ENCODE measurements around the gene CLDN15. TPM values are rescaled to one million over a fixed set of nuclear protein-coding genes. Genes with fewer than 3 reads are reported as not detected.
"Not testable (repeated sequence)": the region's sequence is repeated elsewhere in the genome, so short reads cannot be mapped to it uniquely, and the experiment has no call there.

The CLDN15 gene
- total RNA-seq, 1 donor from 2014 or later = 11.3 TPM

DNA sequence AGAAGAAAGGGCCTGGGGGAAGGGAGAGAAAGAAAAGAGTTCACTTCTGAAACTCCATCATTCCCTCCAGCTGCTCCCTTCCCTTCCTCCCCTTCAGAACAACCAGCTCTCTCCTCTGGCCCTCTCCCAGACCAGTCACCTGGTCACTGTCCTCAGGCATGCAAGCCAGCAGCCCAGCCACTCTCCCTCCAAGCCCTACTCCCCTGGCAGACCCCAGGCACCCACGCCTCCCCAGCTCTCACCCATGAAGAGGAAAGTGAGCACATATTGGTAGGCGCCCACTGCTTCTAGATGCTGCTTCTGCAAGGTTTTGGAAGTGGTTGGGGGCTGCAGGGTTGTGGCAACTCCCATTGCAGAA, 37.1 kb downstream of the CLDN15 start:
- no peak for DNase-seq (ENCODE audit: low spot score)

DNA sequence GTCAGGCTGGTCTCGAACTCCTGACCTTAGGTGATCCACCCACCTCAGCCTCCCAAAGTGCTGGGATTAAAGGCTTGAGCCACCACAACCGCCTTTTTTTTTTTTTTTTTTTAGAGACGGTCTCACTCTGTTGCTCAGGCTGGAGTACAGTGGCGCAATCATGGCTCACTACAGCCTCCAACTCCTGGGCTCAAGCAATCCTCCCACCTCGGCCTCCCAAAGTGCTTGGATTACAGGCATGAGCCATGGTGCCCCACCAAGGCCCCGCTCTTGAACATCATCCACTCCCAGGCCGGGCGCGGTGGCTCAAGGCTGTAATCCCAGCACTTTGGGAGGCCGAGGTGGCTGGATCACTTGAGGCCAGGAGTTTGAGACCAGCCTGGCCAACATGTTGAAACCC, 38.1 kb downstream of the CLDN15 start:
- DNase-seq (ENCODE audit: low spot score) = not testable (repeated sequence)

DNA sequence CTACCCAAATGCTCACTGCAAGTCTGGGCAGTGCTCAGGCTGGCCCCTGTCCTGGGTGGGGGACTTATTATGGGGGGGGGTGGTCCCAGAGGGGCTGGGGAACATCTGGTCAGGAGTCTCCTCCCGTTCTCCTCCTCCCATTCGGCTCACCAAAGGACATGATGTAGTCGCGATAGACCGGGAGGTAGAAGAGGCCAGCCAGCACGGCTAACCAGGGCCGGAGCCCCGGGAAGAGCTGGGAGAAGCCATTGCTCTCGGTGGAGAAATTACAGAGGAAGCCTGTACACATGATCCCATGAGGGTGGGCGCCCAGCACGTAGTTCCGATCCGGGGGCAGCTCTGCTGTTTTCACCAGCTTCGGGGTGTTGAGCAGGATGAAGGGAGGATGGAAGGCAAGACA, 39.1 kb downstream of the CLDN15 start:
- DNase-seq (ENCODE audit: low spot score) = no peak

DNA sequence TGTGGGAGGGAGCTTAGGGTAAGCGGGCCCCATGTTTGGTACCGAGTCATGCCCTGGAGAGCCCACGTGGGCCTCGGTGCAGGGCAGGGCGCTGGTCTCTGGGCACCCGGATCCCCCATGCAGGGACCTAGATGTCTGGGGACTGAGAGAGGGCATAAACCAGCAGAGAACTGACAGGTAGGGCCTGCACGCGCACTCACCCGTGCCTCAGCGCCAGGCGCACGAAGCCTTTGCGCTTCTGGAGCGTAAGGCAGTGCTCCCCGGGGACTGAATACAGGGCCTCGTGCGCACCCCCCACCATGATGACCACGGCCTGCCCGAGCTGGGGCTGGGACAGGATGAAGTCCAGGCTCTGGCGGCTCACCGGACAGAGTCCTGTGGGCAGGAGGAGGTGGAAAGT, 39.6 kb downstream of the CLDN15 start:
- no peak for DNase-seq (ENCODE audit: low spot score)

DNA sequence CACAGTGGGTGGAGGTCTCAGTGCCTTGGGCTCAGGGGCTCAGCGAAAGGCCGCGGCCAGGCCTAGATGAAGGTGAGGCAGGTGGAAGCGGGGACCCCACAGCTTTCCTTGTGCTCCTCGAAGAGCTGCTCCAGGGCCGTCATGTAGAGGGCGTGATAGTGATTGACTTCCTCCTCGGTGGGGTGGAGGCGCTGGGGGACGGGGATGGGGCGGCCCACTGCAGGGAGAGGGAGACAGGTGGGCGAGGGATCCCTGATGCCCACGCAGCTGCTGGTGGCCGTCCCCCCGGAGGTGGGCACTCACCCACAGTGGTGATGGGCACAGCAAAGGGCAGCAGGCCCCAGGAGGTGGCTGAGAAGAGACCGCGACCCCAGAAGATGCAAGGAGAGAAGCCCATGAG, 41.7 kb downstream of the CLDN15 start:
- no peak for DNase-seq (ENCODE audit: low spot score)

DNA sequence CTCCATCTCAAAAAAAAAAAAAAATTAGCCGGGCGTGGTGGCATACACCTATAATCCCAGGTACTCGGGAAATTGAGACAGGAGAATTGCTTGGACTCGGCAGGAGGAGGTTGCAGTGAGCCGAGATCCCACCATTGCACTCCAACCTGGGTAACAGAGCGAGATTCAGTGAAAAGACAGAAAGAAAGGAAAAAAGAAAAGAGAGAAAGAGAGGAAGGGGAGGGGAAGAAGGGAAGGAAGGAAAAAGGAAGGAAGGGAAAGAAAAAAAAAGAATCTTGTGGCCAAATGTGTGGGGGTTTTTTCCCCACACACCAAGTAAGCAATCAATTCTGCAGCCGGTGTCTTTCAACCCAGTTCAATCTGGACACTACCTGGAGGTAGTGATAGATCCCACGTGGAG, 48.5 kb downstream of the CLDN15 start:
- no peak for DNase-seq (ENCODE audit: low spot score)

DNA sequence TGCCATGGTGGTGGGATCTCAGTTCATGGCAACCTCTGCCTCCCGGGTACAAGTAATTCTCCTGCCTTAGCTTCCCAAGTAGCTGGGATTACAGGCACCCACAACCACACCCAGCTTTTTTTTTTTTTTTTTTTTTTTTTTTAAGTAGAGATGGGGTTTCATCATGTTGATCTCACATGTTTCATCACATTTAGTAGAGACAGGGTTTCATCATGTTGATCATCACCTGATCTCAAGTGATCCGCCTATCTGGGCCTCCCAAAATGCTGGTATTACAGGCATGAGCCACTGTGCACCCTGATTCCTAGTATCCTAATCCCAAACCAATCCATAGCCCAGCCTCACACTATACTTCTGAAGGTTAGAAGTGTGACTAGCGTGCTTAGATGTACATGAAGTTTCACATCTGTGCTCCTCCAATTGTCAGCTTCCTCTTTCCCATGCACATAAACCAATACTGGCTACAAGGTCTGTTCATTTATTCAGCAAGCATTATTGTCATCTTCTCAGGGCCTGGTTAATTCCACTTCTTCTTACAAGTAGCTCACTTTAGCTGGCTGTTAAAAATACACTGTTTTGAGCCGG, 50.7 kb downstream of the CLDN15 start:
- no peak for DNase-seq (ENCODE audit: low spot score)

DNA sequence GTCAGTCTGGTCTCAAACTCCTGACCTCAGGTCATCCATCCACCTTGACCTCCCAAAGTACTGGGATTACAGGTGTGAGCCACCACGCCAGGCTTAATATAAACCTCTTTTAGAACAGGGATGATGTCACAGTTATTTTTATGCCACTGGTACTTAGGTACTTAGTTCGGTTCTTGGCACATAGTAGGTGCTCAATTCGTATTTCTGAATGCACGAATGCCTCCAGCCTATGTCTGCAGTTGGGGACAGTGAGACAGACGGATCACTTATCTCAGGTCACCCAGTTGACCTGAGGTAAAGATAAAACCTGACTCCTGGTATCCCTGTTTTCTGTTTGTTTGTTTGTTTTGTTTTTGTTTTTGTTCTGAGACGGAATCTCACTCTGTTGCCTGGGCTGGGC, 51.4 kb downstream of the CLDN15 start:
- no peak for DNase-seq (ENCODE audit: low spot score)

DNA sequence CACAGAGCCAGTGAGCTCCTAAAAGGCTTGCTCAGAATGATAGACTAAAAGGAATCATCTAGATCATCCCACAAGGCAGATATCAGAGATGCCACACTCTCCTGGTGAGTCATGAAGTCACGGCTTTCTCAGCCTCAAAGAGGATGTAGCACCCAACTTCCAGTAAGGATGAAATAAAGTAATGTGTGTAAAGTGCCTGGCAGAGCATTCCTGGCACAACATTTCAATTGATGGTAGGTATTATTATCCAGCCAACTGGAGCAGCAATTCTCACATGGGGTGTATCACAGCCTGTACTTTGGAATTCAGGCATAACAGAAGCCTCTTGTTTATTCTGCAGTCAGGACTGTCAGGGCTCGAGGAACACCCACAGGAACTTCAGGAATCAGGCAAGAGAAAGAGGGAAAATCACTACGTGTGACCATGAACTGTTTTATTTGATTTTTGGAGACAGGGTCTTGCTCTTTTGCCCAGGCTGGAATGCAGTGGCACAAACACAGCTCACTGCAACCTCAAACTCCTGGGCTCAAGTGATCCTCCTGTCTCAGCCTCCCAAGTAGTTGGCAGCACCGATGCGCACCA, 52.3 kb downstream of the CLDN15 start:
- no peak for DNase-seq (ENCODE audit: low spot score)

Other genes with a start within 250 kb of the CLDN15 start
- not detected for gene MUC17, start 217.7 kb downstream of the CLDN15 start, total RNA-seq
- 57.3 TPM for gene TRIM56, start 152.3 kb downstream of the CLDN15 start, total RNA-seq
- 4.3 TPM for gene SERPINE1, start 110.7 kb downstream of the CLDN15 start, total RNA-seq
- gene AP1S1, start 83.3 kb downstream of the CLDN15 start, total RNA-seq = 50.5 TPM
- gene VGF, start 72.2 kb downstream of the CLDN15 start, total RNA-seq = not detected
- gene NAT16, start 57.5 kb downstream of the CLDN15 start, total RNA-seq = not detected
- not detected for gene MOGAT3, start 36.8 kb downstream of the CLDN15 start, total RNA-seq
- gene PLOD3, start 20.2 kb downstream of the CLDN15 start, total RNA-seq = 50.9 TPM
- gene ZNHIT1, start 19.6 kb downstream of the CLDN15 start, total RNA-seq = 57.1 TPM
- 159 TPM for gene FIS1, start 7.3 kb upstream of the CLDN15 start, total RNA-seq
- 25.5 TPM for gene IFT22, start 84.0 kb upstream of the CLDN15 start, total RNA-seq
- gene COL26A1, start 125.1 kb upstream of the CLDN15 start, total RNA-seq = not detected

Measured in ureter (tissue), 1 donor.